GM19023 (cell line): ENCODE measurements around the gene ACTN2.
"Not testable (repeated sequence)": the region's sequence is repeated elsewhere in the genome, so short reads cannot be mapped to it uniquely, and the experiment has no call there.

ENCODE experiments used
- ATAC-seq: cut with Tn5 transposase; IDR thresholded peaks from one replicate; pipeline ENCODE4 v1.9.1; 2021; ENCODE audit warnings: mild to moderate bottlenecking, moderate library complexity; ENCODE audit not compliant: unreplicated experiment

The ACTN2 gene

DNA sequence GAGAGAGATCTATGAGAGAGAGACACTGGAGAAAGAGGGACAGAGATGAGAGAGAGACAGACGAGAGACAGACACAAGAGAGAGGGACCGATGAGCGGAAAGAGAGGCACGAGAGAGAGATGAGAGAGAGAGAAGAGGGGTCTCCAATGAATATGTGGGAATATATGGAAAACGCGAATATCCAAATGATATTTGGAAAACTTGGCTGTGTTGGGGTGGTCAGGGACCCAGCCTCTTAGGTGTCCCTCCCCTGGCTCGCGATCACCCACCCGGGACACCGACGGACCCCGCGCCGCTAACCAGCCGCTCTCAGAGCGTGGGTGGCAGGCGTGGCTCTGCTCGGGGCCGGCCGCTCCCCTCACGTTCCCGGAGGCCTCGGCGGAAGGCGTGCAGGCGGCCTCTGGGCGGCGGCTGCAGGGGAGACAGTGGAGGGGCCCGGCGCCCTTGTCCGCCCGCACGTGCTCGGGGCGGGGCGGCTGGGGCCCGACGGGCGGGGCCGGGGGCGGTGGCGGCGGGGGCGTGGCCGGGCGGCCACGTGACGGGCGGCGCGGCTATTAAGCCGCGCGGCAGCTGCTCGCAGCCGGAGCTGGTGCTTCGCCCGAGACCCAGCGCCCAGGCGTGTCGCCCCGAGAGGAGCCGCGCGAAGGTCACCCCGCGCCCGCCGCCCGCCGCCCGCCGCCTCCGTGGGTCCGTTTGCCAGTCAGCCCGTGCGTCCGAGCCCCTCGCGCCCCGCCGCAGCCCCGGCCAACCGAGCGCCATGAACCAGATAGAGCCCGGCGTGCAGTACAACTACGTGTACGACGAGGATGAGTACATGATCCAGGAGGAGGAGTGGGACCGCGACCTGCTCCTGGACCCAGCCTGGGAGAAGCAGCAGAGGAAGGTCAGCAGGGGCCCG, at the start of gene ACTN2:
TSS of gene ACTN2 (plus strand) at position 583 of the 898 bp plus-strand sequence. CDS start at position 758, 175 bp downstream.
- peak; percentile 88 for ATAC-seq

DNA sequence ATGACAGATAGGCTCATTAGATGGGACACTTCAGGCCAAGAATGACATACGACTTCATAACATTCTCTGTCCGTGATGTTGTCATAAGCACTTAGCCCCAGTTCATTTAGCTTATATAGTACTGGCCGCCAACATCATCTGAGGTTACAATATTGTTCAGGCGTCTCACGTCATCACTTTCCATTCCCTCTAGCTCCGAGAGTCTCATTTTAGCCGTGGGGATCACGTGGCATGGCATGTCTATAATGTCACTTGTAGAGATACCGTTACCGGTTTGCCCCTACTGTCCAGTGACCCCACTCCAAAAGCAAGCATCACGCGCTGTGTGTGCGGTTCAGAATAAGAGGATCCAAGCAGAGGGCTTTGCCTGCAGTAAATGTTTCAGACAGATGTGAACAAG, 47.4 kb upstream of the ACTN2 start:
- ATAC-seq, result no peak

DNA sequence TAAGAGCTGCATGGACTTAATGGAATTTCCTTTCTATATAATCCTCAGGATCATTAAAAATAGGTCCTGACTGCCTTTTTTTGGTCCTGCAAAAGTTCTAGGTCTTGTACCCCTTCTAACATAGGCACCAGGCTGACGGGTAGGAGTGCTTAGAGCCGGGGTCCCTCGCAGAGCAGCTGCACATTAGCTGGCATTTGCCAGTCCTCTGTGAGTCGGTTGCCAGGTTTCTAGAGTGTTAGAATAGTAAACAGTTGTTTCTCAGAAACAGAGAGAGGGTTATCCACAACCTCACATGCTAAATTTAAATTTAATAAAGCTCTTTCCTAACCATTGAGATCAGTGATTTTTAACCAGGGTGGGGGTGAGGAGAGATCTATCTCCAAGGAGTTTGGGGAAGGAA, 46.6 kb upstream of the ACTN2 start:
- no peak for ATAC-seq

DNA sequence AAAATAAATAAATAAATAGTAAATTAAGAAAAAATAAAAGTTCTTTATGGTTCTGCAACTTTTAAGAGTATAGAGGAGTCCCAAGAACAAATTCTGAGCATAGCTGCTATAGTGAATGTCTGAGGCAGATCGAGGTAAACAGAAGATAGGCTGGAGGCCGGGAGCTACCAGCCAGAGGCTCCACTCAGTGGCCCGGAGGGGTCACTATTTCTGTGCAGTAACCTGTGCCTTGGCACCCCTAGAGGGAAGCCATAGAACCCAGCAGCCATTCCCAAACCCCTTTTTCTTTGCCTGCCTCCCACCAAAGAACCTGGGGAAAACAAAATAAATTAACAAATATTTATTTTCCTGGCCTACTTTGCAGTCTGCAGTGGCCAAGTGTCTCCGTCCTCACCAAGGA, 43.5 kb upstream of the ACTN2 start:
- no peak for ATAC-seq

DNA sequence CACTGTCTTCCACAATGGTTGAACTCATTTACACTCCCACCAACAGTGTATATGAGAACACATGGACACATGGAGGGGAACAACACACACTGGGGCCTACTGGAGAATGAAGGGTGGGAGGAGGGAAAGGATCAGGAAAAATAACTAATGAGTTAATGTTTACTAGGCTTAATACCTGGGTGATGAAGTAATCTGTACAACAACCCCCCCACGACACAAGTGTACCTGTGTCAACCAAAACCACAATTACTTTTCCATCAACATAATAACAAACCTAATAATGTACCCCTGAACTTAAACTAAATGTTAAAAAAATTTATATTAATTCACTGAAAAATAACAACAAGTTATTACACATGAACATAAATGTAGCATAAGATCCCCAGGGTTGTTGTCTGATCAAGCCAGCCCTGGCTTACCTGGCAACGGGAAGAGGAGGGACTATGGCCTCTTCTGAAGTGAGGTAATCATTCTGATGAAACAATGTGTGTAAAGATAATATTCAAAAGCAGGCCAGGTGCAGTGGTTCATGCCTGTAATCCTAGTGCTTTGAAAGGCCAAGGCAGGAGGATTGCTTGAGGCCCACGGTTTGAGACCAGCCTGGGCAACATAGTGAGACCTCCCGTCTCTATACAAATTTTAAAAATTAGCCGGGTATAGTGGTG, 41.2 kb upstream of the ACTN2 start:
- no peak for ATAC-seq

DNA sequence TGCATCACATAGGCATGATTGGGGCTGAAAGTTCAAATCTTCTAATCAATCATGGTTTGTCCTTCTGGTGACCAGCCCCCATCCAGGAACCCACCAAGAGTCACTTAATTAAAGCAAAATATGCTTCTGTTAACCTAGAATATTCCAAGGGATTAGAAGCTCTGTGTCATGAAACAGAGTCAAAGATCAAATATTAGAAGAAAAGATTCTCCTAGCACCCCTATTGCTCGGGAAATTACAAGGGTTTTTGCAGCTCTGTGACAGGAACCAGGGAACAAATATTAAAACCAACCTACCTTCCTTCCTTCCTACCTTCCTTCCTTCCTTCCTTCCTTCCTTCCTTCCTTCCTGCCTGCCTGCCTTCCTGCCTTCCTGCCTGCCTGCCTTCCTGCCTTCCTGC, 31.8 kb upstream of the ACTN2 start:
- no peak for ATAC-seq

DNA sequence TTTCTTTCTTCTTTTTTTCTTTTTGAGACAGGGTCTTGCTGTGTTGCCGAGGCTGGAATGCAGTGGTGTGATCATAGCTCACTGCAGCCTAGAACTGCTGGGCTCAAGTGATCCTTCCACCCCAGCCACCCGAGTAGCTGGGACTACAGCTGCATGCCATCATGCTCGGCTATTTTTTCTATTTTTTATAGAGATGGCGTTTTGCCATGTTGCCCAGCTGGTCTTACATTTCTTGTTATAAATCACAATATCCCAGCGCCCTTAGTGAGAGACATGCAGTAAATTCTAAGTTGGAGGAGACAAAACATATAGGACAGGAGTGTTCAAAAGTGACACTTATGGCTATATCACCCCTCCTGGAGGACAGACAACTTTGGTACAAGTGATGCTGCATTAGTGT, 31.3 kb upstream of the ACTN2 start:
- ATAC-seq, result no peak

DNA sequence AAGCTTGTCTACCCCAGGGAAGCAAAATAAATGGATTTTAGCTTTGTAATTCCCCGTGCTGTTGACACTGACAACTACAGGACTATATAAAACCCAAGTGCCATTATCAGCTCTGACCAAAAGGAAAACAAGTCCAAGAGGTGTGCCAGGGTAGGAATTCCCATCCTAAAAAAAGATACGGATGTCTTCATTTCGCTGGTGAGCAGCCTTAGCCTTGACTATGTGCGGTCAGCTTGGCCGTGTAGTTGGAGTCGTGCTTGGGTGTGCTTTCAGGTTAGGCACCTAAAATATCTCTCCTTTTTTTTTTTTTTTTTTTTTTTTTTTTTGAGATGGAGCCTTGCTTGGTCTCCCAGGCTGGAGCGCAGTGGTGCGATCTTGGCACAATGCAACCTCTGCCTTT, 28.9 kb upstream of the ACTN2 start:
- no peak for ATAC-seq

DNA sequence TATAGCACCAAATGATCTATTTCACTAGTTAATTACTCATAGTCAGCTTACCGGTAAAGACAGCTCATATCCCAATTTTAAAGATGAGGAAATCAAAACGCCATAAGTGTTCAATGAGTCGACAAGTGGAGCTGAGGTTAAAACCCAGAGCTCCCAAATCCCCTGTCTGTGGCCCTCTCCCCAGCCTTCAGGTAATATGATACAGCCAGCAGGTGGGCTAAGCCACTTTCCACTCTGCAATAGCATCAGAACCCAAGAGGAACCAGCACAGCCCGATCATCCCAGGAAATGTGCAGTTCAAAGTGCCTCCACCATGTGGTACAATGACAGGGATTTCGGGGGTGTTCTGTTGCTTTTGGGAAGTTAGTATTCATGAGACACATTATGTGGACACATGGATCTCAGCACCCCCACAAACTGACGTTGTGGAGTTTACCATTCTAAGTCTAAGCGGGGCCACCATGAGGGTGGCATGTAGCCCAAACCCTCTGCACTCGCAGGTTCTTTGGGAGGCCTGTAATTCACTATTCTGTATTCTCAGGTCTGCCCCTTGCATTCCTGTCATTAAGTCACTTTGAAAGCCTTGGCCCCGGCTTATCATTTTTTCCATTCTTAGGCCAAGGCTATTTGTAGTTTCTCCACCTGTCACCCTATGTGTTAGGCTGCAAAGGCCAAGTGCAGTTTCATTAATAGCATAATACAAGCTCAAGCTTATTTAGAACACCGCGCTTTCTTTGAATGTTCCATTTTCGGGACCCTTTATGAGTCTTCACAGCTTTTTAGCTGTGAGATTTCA, 26.3 kb upstream of the ACTN2 start:
- ATAC-seq, result no peak

DNA sequence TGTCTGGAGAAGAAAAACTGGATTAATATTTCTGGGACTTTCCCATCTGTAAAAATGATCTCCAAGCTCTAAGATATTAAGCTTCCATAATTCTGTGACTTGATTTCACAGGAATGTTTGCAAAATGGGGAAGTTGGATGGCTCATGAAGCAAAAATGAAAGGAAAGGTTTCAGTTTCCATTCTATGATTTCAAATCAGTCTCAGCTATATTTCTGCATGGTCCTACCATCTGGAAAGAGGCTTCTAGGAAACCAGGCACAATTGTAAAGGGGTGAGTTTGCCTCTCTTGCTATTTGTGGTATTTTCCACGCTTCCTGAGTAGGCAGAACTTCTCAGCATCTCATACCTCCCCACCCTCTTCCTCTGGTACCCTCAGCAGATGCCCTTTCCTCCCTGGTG, 22.4 kb upstream of the ACTN2 start:
- no peak for ATAC-seq

DNA sequence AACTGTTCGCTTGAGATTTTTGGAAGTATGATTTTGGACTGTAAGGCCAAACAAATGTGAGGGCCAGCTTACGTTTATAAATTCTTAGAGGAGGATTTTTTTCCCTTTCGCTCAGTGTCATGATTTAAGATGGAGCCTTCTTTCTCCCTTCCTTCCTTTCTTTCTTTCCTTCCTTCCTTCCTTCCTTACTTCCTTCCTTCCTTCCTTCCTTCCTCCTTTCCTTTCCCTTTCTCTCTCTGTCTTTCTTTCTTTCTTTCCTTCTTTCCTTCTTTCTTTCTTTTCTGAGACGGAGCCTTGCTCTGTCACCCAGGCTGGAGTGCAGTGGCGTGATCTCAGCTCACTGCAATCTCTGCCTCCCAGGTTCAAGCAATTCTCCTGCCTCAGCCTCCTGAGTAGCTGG, 17.4 kb upstream of the ACTN2 start:
- ATAC-seq, result not testable (repeated sequence)

DNA sequence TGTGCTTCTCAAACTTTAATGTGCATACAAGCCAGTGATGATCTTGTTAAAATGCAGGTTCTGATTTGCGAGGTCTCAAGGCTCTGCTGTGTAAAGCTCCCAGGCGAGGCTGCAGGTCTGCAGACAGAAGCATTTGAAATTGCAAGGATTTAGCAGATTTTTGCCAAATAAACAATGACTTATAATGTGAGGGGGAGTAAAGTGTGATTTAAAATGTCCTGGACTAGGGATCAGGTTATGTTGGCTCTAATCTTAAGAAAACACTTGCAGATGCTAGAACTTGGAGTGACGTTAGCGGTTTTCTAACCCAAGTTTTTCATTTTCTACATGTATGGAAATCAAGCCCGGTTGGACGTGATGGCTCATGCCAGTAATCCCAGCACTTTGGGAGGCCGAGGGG, 16.2 kb upstream of the ACTN2 start:
- ATAC-seq, result no peak

DNA sequence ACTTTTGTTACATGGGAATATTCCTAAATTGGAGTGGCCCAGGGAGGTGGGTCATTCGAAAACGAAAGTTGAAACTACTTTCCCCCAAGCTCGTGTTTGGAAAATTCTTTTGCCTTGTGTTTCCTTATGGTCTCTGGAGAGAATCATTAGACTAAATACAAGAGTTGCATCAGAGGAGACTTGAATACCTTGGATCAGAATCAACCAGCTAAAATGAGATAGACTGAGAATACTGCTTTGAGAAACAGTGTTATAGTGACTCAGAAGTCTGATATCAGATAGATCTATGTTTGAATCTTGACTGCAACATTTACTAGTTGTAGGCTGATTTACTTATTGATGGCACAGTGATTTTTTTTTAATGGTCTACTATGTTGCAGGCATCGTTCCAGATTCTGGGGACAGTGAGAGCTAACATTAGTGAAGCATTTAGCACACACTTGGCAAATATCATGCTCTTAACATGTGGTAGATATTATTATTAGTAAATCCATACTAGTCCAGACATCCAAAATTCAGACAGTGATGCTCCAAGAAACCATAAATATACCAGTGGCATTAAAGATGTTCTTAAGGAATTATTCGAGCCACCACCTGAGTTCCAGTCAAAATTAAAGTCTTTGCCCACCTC, 12.9 kb upstream of the ACTN2 start:
- no peak for ATAC-seq

DNA sequence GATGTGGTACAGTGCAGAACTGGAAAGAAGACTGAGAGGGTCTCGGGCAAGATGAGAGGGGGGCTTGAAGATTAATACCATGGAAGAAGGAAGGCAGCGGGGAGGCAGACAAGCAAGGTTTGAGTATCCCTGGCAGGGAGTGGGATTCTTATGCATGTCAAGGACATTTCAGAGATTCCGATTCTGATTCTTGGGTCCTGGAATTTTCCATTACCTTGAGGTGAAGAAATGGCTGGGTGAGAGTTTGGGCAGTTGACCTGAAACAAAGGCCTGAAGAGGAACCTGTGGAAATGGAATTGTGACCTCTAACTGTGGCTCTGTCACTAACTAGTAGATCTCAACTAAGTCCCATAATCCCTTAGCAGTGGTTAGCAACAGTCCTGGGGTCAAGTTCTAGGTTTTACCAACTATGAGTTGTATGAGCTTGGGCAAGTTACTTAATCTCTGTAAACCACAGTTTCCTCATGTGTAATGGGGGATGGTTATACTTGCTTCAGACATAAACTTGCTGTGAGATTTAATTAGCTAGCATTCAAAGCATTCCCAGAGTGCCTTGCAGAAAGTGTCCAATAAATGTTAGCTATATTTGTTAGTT, 8.6 kb upstream of the ACTN2 start:
- no peak for ATAC-seq

DNA sequence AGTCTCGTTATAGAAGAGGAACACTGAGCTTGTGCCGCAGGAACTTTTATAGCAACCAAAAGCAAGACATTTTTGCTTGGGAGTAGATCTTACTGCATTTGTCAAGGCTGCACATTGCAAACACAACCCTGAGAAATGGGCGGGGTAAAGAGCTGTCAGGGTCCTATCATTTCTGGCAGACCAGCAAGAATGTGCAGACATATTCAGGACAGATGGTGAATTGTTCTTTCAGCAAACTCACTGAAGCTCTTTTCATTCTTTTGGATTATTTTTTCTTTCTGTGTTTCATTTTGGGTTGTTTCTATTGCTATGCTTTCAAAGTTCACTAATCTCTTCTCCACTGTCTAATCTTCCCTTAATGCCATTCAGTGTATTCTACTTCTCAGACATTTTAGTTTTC, 5.1 kb upstream of the ACTN2 start:
- ATAC-seq, result no peak

DNA sequence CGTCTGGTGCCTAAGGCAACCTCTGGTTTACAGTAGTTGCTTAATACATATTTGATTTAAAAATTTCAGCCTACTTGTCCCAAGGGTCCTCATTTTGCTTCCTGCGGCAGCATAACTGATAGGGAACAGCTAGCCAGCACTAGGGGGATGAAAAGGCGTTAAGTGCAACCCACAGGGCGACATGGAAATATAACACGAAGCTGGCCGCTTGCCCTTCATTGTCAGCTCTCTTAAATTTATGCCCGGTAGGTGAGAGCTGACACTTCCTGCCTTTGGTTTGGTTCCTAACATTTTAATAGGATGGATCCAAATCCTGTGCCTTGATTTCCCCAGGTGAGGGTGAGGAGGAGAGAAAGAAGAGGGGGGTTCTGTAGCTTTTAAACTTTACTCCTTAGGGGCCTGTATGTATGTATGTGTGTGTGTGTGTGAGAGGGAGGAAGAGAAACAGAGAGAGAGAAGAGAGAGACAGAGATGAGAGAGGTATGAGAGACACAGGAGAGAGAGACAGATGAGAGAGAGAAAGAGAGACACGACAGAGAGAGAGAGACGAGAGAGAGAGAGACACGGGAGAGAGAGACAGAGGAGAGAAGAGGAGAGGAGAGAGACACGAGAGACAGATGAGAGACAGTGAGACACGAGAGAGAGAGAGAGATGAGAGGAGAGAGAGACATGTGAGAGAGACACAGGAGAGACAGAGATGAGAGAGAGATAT, 938 bp upstream of the ACTN2 start:
- no peak for ATAC-seq

DNA sequence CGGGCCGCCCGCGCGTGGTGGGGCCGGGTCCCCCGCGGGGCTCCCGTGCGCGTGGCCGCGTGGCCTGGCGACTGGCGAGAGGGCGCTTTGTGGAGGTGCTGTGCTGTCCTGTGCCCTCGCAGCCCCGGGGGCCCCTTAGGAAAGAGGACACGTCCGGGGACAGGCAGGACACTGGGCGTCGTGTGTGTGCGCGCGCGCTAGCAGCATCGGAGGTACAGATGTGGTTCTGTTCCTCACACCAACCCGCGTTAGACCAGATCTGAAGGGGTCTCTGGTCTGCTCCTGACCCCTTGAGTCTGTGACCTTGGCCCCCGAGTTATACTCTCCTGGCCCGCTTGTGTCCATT, 489 bp downstream of the ACTN2 start:
- ATAC-seq, result no peak

DNA sequence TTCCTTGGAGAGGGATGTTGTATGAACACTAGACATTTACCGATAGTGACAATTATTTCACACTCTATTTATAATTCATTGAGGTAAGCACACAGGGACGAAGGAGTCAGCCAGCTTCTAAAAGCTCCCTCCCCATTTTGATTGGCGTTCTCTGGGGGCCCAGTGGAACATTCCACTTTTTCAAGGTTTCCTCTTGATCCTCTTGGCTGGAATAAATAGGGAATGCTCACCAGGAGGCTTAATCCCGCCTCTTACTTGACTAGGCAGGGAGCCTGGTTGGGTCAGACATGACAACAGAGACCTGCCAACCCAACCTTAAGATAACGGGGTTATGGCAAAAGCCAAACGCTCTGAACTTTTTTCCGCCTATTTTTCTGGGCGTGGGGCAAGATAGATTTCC, 974 bp downstream of the ACTN2 start:
- no peak for ATAC-seq

DNA sequence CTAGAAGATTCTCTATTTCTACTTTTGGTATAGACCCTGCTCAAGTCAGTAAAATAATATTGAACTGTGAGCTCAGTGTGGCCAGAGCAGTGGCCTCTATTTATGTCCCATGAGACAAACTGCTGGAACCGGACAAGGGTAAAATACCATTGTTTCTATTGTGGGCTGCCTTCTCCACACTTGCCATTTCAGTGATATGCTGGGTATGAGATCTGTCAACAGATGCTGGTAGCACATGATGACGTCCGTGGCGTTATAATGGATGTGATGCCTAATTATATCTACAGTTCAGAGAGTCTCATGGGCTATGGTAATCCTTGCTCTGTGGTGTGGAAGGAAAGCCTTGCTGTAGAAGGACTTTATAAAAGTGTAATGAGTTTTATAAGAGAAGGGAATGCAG, 2.4 kb downstream of the ACTN2 start:
- no peak for ATAC-seq
